ENCODE measurements around the gene RYR2. TPM values are rescaled to one million over a fixed set of nuclear protein-coding genes. Genes with fewer than 3 reads are reported as not detected.

The RYR2 gene
- total and polyA plus RNA-seq, 2 of the 8 experiments (the other 6 are each of a cell fraction or from before 2014, with no cell fraction given): 1.3 to 4.4 TPM

DNA sequence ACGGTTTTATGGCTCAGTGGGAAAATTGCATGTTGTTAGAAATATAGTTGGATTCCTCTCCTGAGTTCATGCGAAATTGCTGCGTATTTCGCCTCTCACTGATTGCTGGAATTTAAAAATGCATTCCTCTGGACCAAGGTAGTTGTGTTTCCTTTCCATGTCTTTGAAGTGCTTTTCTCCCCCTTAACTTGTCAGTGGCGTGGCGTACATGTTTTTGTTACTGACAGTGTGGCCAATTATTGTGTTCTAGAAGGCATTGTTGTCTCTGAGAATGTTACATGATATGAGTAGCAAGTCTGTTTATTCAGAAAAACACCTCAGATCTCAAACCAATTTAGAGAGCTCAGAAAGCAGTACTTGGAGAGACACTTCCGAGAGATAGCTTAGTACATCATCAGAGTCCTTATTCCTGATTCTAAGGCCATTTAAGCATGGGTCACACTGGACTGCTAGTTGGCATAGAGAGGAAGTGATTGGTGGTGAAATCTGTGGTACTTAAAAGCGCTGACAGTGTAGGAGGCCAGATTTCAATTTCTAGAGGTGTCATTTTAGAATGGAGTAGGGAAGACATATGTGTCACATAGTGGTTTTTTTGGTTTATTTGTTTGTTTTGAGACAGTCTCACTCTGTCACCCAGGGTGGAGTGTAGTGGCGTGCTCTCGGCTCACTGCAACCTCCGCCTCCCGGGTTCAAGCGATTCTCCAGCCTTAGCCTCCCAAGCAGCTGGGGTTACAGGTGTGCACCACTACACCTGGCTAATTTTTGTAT is 184.4 kb downstream of the RYR2 start (continued):
- TF ChIP-seq, protein P1, sequence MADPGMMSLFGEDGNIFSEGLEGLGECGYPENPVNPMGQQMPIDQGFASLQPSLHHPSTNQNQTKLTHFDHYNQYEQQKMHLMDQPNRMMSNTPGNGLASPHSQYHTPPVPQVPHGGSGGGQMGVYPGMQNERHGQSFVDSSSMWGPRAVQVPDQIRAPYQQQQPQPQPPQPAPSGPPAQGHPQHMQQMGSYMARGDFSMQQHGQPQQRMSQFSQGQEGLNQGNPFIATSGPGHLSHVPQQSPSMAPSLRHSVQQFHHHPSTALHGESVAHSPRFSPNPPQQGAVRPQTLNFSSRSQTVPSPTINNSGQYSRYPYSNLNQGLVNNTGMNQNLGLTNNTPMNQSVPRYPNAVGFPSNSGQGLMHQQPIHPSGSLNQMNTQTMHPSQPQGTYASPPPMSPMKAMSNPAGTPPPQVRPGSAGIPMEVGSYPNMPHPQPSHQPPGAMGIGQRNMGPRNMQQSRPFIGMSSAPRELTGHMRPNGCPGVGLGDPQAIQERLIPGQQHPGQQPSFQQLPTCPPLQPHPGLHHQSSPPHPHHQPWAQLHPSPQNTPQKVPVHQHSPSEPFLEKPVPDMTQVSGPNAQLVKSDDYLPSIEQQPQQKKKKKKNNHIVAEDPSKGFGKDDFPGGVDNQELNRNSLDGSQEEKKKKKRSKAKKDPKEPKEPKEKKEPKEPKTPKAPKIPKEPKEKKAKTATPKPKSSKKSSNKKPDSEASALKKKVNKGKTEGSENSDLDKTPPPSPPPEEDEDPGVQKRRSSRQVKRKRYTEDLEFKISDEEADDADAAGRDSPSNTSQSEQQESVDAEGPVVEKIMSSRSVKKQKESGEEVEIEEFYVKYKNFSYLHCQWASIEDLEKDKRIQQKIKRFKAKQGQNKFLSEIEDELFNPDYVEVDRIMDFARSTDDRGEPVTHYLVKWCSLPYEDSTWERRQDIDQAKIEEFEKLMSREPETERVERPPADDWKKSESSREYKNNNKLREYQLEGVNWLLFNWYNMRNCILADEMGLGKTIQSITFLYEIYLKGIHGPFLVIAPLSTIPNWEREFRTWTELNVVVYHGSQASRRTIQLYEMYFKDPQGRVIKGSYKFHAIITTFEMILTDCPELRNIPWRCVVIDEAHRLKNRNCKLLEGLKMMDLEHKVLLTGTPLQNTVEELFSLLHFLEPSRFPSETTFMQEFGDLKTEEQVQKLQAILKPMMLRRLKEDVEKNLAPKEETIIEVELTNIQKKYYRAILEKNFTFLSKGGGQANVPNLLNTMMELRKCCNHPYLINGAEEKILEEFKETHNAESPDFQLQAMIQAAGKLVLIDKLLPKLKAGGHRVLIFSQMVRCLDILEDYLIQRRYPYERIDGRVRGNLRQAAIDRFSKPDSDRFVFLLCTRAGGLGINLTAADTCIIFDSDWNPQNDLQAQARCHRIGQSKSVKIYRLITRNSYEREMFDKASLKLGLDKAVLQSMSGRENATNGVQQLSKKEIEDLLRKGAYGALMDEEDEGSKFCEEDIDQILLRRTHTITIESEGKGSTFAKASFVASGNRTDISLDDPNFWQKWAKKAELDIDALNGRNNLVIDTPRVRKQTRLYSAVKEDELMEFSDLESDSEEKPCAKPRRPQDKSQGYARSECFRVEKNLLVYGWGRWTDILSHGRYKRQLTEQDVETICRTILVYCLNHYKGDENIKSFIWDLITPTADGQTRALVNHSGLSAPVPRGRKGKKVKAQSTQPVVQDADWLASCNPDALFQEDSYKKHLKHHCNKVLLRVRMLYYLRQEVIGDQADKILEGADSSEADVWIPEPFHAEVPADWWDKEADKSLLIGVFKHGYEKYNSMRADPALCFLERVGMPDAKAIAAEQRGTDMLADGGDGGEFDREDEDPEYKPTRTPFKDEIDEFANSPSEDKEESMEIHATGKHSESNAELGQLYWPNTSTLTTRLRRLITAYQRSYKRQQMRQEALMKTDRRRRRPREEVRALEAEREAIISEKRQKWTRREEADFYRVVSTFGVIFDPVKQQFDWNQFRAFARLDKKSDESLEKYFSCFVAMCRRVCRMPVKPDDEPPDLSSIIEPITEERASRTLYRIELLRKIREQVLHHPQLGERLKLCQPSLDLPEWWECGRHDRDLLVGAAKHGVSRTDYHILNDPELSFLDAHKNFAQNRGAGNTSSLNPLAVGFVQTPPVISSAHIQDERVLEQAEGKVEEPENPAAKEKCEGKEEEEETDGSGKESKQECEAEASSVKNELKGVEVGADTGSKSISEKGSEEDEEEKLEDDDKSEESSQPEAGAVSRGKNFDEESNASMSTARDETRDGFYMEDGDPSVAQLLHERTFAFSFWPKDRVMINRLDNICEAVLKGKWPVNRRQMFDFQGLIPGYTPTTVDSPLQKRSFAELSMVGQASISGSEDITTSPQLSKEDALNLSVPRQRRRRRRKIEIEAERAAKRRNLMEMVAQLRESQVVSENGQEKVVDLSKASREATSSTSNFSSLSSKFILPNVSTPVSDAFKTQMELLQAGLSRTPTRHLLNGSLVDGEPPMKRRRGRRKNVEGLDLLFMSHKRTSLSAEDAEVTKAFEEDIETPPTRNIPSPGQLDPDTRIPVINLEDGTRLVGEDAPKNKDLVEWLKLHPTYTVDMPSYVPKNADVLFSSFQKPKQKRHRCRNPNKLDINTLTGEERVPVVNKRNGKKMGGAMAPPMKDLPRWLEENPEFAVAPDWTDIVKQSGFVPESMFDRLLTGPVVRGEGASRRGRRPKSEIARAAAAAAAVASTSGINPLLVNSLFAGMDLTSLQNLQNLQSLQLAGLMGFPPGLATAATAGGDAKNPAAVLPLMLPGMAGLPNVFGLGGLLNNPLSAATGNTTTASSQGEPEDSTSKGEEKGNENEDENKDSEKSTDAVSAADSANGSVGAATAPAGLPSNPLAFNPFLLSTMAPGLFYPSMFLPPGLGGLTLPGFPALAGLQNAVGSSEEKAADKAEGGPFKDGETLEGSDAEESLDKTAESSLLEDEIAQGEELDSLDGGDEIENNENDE (IDR thresholded peaks at IDR 0.05; ENCODE audit: insufficient replicate concordance, low read length): no peak
- TF ChIP-seq CHD2 (IDR thresholded peaks at IDR 0.05; ENCODE audit: low read length) (no peak), RNF2 (IDR thresholded peaks at IDR 0.05; ENCODE audit: borderline replicate concordance, low read depth, low read length, missing control alignments, poor library complexity, severe bottlenecking) (no peak), YY1 (IDR thresholded peaks at IDR 0.05; ENCODE audit: low read depth, low read length) (no peak), JUND (IDR thresholded peaks at IDR 0.05; ENCODE audit: low read length) (no peak), JUN (IDR thresholded peaks at IDR 0.05; ENCODE audit: low read depth, low read length) (no peak), NANOG (IDR thresholded peaks at IDR 0.05; ENCODE audit: insufficient read depth, low read depth, low read length, poor library complexity, severe bottlenecking) (no peak), SIX5 (IDR thresholded peaks at IDR 0.05; ENCODE audit: low read depth, low read length) (no peak), EGR1 (IDR thresholded peaks at IDR 0.05; ENCODE audit: borderline replicate concordance, low read depth, low read length) (no peak)
